ENCODE measurements around the gene CYB5A. TPM values are rescaled to one million over a fixed set of nuclear protein-coding genes. Genes with fewer than 3 reads are reported as not detected.

Gene CYB5A
- total RNA-seq, 4 donors from 2014 or later = 53.8 to 118 (median 75.2) TPM

GRCh38 chr18:74241426-74241825 is 50.3 kb downstream of the CYB5A start:
- no peaks in the 10 kb centered on the region for H3K9me3 ChIP-seq
- WGBS, 2 donors (ENCODE audit: low coverage in 1 of 2) = 84 to 88% methylated on average over 4 of the region's 4 CpGs
- H3K4me3 ChIP-seq = no peak overlapping the region
- ATAC-seq = no peak
- no peaks in the 10 kb centered on the region for H3K27me3 ChIP-seq
- no peak overlapping the region for H3K27ac ChIP-seq
- H3K36me3 ChIP-seq = no peaks in the 10 kb centered on the region
- TF ChIP-seq POLR2AphosphoS5 (IDR thresholded peaks at IDR 0.05) = no peak
- TF ChIP-seq EP300 (IDR thresholded peaks at IDR 0.05) = no peak
- TF ChIP-seq CTCF (IDR thresholded peaks at IDR 0.05) = no peak
- no peak for TF ChIP-seq POLR2A (IDR thresholded peaks at IDR 0.05)
- no peaks in the 10 kb centered on the region for H3K4me1 ChIP-seq

- 89 to 94% methylated on average over 1 of the region's 1 CpG for WGBS, 2 donors (ENCODE audit: low coverage in 1 of 2)
- Histone ChIP-seq H3K4me3 (no peak overlapping the region), H3K36me3 (no peaks in the 10 kb centered on the region), H3K27ac (no peak overlapping the region), H3K4me1 (peaks cover 0 to 10% (median 5%) of the 10 kb centered on the region in 3 donors), H3K27me3 (no peaks in the 10 kb centered on the region), H3K9me3 (no peaks in the 10 kb centered on the region)
- no peak for TF ChIP-seq POLR2AphosphoS5 (IDR thresholded peaks at IDR 0.05)
- no peak for TF ChIP-seq POLR2A (IDR thresholded peaks at IDR 0.05)
- TF ChIP-seq CTCF (IDR thresholded peaks at IDR 0.05) = no peak
- no peak for ATAC-seq
These were observed 52.2 kb downstream of the CYB5A start for GRCh38 chr18:74239567-74239966.

- Histone ChIP-seq H3K27ac (peak overlapping the region in 3 of 4 donors; percentile 11 to 62 (median 56)), H3K4me3 (no peak overlapping the region), H3K27me3 (no peaks in the 10 kb centered on the region), H3K9me3 (no peaks in the 10 kb centered on the region), H3K36me3 (no peaks in the 10 kb centered on the region), H3K4me1 (peaks cover 0 to 17% (median 5%) of the 10 kb centered on the region in 3 donors)
- WGBS, 2 donors (ENCODE audit: low coverage in 1 of 2) = 33 to 46% methylated on average over 6 to 7 of the region's 10 CpGs
- TF ChIP-seq EP300 (IDR thresholded peaks at IDR 0.05) = no peak
- TF ChIP-seq POLR2AphosphoS5 (IDR thresholded peaks at IDR 0.05) = peak; percentile 48
- peak; percentile 83 for ATAC-seq
These were observed 57.2 kb downstream of the CYB5A start for GRCh38 chr18:74234326-74235171.

- peak overlapping the region in 3 of 4 donors; percentile 11 to 62 (median 56) for H3K27ac ChIP-seq
- WGBS, 2 donors (ENCODE audit: low coverage in 1 of 2) = 20 to 31% methylated on average over 2 to 3 of the region's 3 CpGs
These were observed 57.8 kb downstream of the CYB5A start for GRCh38 chr18:74233933-74234325.

More at GRCh38 chr18:74233933-74234325, 57.8 kb downstream of the CYB5A start:
- no peak overlapping the region for H3K4me3 ChIP-seq
- H3K27me3 ChIP-seq = no peaks in the 10 kb centered on the region
- TF ChIP-seq CTCF (IDR thresholded peaks at IDR 0.05) = no peak
- H3K4me1 ChIP-seq = peaks cover 0 to 17% (median 5%) of the 10 kb centered on the region in 3 donors
- H3K9me3 ChIP-seq = no peaks in the 10 kb centered on the region
- no peaks in the 10 kb centered on the region for H3K36me3 ChIP-seq
- ATAC-seq = peak; percentile 4

Data from gastroesophageal sphincter (tissue), 4 donors.